Neural crest cell (in vitro differentiated cells): ENCODE data around the gene FGFBP3. TPM values are rescaled to one million over a fixed set of nuclear protein-coding genes. Genes with fewer than 3 reads are reported as not detected.

ENCODE experiments used
- DNase-seq: peaks from one replicate; pipeline ENCODE4 v3.0.0; 2021; ENCODE audit warnings: low read depth, mixed read lengths, low spot score
- H3K27ac Mint-ChIP-seq: one replicate; pipeline ENCODE4 v1.8.0; 2021; ENCODE audit warnings: mild to moderate bottlenecking, mixed read lengths; ENCODE audit not compliant: unreplicated experiment
- H3K27me3 Mint-ChIP-seq: 2 replicates; pipeline ENCODE4 v1.8.0; 2021; ENCODE audit warnings: low read depth, mild to moderate bottlenecking, mixed read lengths
- H3K36me3 Mint-ChIP-seq: 2 replicates; pipeline ENCODE4 v1.8.0; 2021; ENCODE audit warnings: low read depth, mild to moderate bottlenecking, mixed read lengths
- H3K4me1 Mint-ChIP-seq: 2 replicates; pipeline ENCODE4 v1.8.0; 2021; ENCODE audit warnings: mixed read lengths
- H3K4me3 Mint-ChIP-seq: one replicate; pipeline ENCODE4 v1.8.0; 2021; ENCODE audit warnings: mild to moderate bottlenecking, mixed read lengths
- H3K9me3 Mint-ChIP-seq: 2 replicates; pipeline ENCODE4 v1.8.0; 2021; ENCODE audit warnings: mixed read lengths
- CTCF ChIP-seq: fragments of 200-600 bp; sonication (generic); conservative IDR thresholded peaks from 2 replicates; pipeline ENCODE4 v1.5.0; 2021; ENCODE audit warnings: antibody characterized with exemption, mild to moderate bottlenecking
- total RNA-seq: library from RNA; stranded (reverse); gene quantifications from 2 replicates; pipeline ENCODE4 v1.2.1, GENCODE V29; 2021

Gene FGFBP3
- total RNA-seq, 1 donor from 2014 or later = 420 TPM

- Mint-ChIP-seq H3K27me3 (no peaks in the 10 kb centered on the region), H3K4me3 (no peak overlapping the region), H3K9me3 (no peaks in the 10 kb centered on the region), H3K4me1 (no peaks in the 10 kb centered on the region), H3K36me3 (peaks cover 19% of the 10 kb centered on the region), H3K27ac (no peak overlapping the region)
- DNase-seq = no peak
- no peak for TF ChIP-seq CTCF
Observed at GRCh38 chr10:91941426-91941825, 32.1 kb upstream of the FGFBP3 start.

GRCh38 chr10:91939653-91940052 lies 30.4 kb upstream of the FGFBP3 start:
- no peak for TF ChIP-seq CTCF
- H3K4me3 Mint-ChIP-seq = no peak overlapping the region
- no peaks in the 10 kb centered on the region for H3K9me3 Mint-ChIP-seq
- no peak overlapping the region for H3K27ac Mint-ChIP-seq
- no peaks in the 10 kb centered on the region for H3K4me1 Mint-ChIP-seq
- H3K36me3 Mint-ChIP-seq = peaks cover 24% of the 10 kb centered on the region
- no peak for DNase-seq
- no peaks in the 10 kb centered on the region for H3K27me3 Mint-ChIP-seq

- no peak for DNase-seq
- H3K36me3 Mint-ChIP-seq = peaks cover 19% of the 10 kb centered on the region
- no peaks in the 10 kb centered on the region for H3K9me3 Mint-ChIP-seq
- H3K27ac Mint-ChIP-seq = no peak overlapping the region
- no peaks in the 10 kb centered on the region for H3K27me3 Mint-ChIP-seq
- no peak for TF ChIP-seq CTCF
- no peak overlapping the region for H3K4me3 Mint-ChIP-seq
- peaks cover 11% of the 10 kb centered on the region for H3K4me1 Mint-ChIP-seq
Observed at GRCh38 chr10:91935886-91936285, 26.6 kb upstream of the FGFBP3 start.

GRCh38 chr10:91932737-91933136 lies 23.5 kb upstream of the FGFBP3 start:
- no peak overlapping the region for H3K27ac Mint-ChIP-seq
- peak; percentile 12 for TF ChIP-seq CTCF

GRCh38 chr10:91931526-91932190 lies 22.4 kb upstream of the FGFBP3 start:
- Mint-ChIP-seq H3K4me3 (no peak overlapping the region), H3K9me3 (no peaks in the 10 kb centered on the region), H3K36me3 (peaks cover 12% of the 10 kb centered on the region), H3K27ac (peak overlapping the region; percentile 78), H3K27me3 (no peaks in the 10 kb centered on the region), H3K4me1 (peaks cover 20% of the 10 kb centered on the region)
- no peak for DNase-seq
- TF ChIP-seq CTCF = no peak

More at GRCh38 chr10:91932737-91933136, 23.5 kb upstream of the FGFBP3 start:
- Mint-ChIP-seq H3K36me3 (peaks cover 13% of the 10 kb centered on the region), H3K4me3 (no peak overlapping the region), H3K9me3 (no peaks in the 10 kb centered on the region), H3K27me3 (no peaks in the 10 kb centered on the region), H3K4me1 (peaks cover 17% of the 10 kb centered on the region)
- no peak for DNase-seq
